Osteoblast (primary cell): ENCODE data around the gene TMEM233. TPM values are rescaled to one million over a fixed set of nuclear protein-coding genes. Genes with fewer than 3 reads are reported as not detected.
A peak's percentile ranks its signal among the peaks of the same experiment; 100 is the strongest.
"Not testable (repeated sequence)": the region's sequence is repeated elsewhere in the genome, so short reads cannot be mapped to it uniquely, and the experiment has no call there.

Experiments
- DNase-seq: peaks from one replicate; pipeline ENCODE4 v3.0.0; 2011; ENCODE audit warnings: low spot score, mixed read lengths; ENCODE audit not compliant: insufficient read length; ENCODE audit errors: missing footprints
- H2AFZ ChIP-seq: 2 replicates; pipeline ENCODE4 v1.6.0; 2011; ENCODE audit warnings: mild to moderate bottlenecking, low read length
- H3K27ac ChIP-seq: 2 replicates; pipeline ENCODE4 v1.5.1; 2011; ENCODE audit warnings: mild to moderate bottlenecking, low read depth, low read length, moderate library complexity
- H3K27me3 ChIP-seq: 2 replicates; pipeline ENCODE4 v1.6.0; 2012; ENCODE audit warnings: mild to moderate bottlenecking, control low read depth, inconsistent platforms, low read length, moderate library complexity; ENCODE audit not compliant: insufficient read depth
- H3K36me3 ChIP-seq: 2 replicates; pipeline ENCODE4 v1.5.1; 2011; ENCODE audit warnings: mild to moderate bottlenecking, low read length, control low read depth, moderate library complexity; ENCODE audit not compliant: insufficient read depth
- H3K4me1 ChIP-seq: 2 replicates; pipeline ENCODE4 v1.5.1; 2011; ENCODE audit warnings: mild to moderate bottlenecking, low read length, control low read depth, moderate library complexity; ENCODE audit not compliant: insufficient read depth
- H3K4me2 ChIP-seq: 2 replicates; pipeline ENCODE4 v1.6.0; 2011; ENCODE audit warnings: mild to moderate bottlenecking, low read length; ENCODE audit not compliant: insufficient read depth
- H3K4me3 ChIP-seq: fragments of 200-600 bp; sonication (generic); 3 replicates; pipeline ENCODE4 v1.5.1; 2012; ENCODE audit warnings: mild to moderate bottlenecking, low read length, inconsistent platforms; ENCODE audit not compliant: insufficient read depth
- H3K79me2 ChIP-seq: 2 replicates; pipeline ENCODE4 v1.6.0; 2012; ENCODE audit warnings: mild to moderate bottlenecking, low read length, control low read depth, inconsistent platforms; ENCODE audit not compliant: insufficient read depth
- H3K9me3 ChIP-seq: 2 replicates; pipeline ENCODE4 v1.5.1; 2011; ENCODE audit warnings: low read depth, low read length, control low read depth
- H4K20me1 ChIP-seq: 2 replicates; pipeline ENCODE4 v1.6.0; 2012; ENCODE audit warnings: mild to moderate bottlenecking, low read length, control low read depth; ENCODE audit not compliant: insufficient read depth
- CTCF ChIP-seq: IDR thresholded peaks from 2 replicates; pipeline ENCODE4 v1.5.1; 2011; ENCODE audit warnings: mild to moderate bottlenecking, low read depth, low read length, moderate library complexity; ENCODE audit errors: extremely low read depth
- total RNA-seq: library from RNA; depleted of rRNA; stranded (reverse); fragments of >200 nt; gene quantifications from 2 replicates; pipeline ENCODE4 v1.2.3, GENCODE V29; 2012

TMEM233 gene
- total RNA-seq, 1 donor, result not detected

GRCh38 chr12:119644930-119645329, 51.4 kb downstream of the TMEM233 start:
- DNase-seq, result no peak
- Histone ChIP-seq H2AFZ (no peak overlapping the region), H3K79me2 (no peaks in the 10 kb centered on the region), H3K9me3 (no peaks in the 10 kb centered on the region), H3K27ac (no peak overlapping the region), H3K27me3 (no peaks in the 10 kb centered on the region), H3K4me3 (no peak overlapping the region), H3K4me2 (no peak overlapping the region), H4K20me1 (no peaks in the 10 kb centered on the region), H3K36me3 (no peaks in the 10 kb centered on the region), H3K4me1 (no peaks in the 10 kb centered on the region)
- TF ChIP-seq CTCF, result no peak

- Histone ChIP-seq H3K4me1 (no peaks in the 10 kb centered on the region), H4K20me1 (no peaks in the 10 kb centered on the region), H3K79me2 (no peaks in the 10 kb centered on the region), H3K9me3 (no peaks in the 10 kb centered on the region), H3K27ac (no peak overlapping the region), H3K4me3 (no peak overlapping the region), H3K36me3 (no peaks in the 10 kb centered on the region), H3K4me2 (no peak overlapping the region), H2AFZ (no peak overlapping the region), H3K27me3 (no peaks in the 10 kb centered on the region)
- DNase-seq, result no peak
- TF ChIP-seq CTCF, result no peak
Observed at GRCh38 chr12:119645535-119646059, 52.0 kb downstream of the TMEM233 start.

- no peaks in the 10 kb centered on the region for H3K27me3 ChIP-seq
- H3K27ac ChIP-seq, result no peak overlapping the region
- H3K79me2 ChIP-seq, result no peaks in the 10 kb centered on the region
- peak; percentile 74 for TF ChIP-seq CTCF
- H3K4me1 ChIP-seq, result no peaks in the 10 kb centered on the region
- no peak overlapping the region for H2AFZ ChIP-seq
- no peak for DNase-seq
- no peaks in the 10 kb centered on the region for H3K9me3 ChIP-seq
- no peaks in the 10 kb centered on the region for H3K36me3 ChIP-seq
- no peak overlapping the region for H3K4me2 ChIP-seq
- no peaks in the 10 kb centered on the region for H4K20me1 ChIP-seq
- H3K4me3 ChIP-seq, result no peak overlapping the region
Observed at GRCh38 chr12:119649202-119649808, 55.7 kb downstream of the TMEM233 start.

GRCh38 chr12:119652665-119653064, 59.1 kb downstream of the TMEM233 start:
- Histone ChIP-seq H3K27me3 (no peaks in the 10 kb centered on the region), H4K20me1 (no peaks in the 10 kb centered on the region), H3K9me3 (no peaks in the 10 kb centered on the region), H3K4me1 (no peaks in the 10 kb centered on the region), H3K4me2 (no peak overlapping the region), H3K36me3 (no peaks in the 10 kb centered on the region), H3K79me2 (no peaks in the 10 kb centered on the region), H3K27ac (no peak overlapping the region), H3K4me3 (no peak overlapping the region), H2AFZ (no peak overlapping the region)
- DNase-seq, result no peak
- no peak for TF ChIP-seq CTCF

- not testable (repeated sequence) for H3K4me3 ChIP-seq, H3K4me1 ChIP-seq, H3K4me2 ChIP-seq, DNase-seq, H2AFZ ChIP-seq, H3K36me3 ChIP-seq, H3K79me2 ChIP-seq, H3K27ac ChIP-seq, H3K27me3 ChIP-seq, H3K9me3 ChIP-seq, H4K20me1 ChIP-seq
Observed at GRCh38 chr12:119657001-119657400, 63.4 kb downstream of the TMEM233 start.

- H3K9me3 ChIP-seq, H3K4me3 ChIP-seq, H3K36me3 ChIP-seq, H2AFZ ChIP-seq, H3K27me3 ChIP-seq, H3K79me2 ChIP-seq, DNase-seq, H3K4me2 ChIP-seq, H3K27ac ChIP-seq, H3K4me1 ChIP-seq, H4K20me1 ChIP-seq: not testable (repeated sequence)
Observed at GRCh38 chr12:119658166-119658565, 64.6 kb downstream of the TMEM233 start.
